BJ (cell line): ENCODE data around the gene NGEF. TPM values are rescaled to one million over a fixed set of nuclear protein-coding genes. Genes with fewer than 3 reads are reported as not detected.

Experiments used
- CTCF ChIA-PET: fragments of 350-600 bp; formaldehyde crosslinking; extraction: SDS; loops from one replicate; lab custom pipeline; 2021; ENCODE audit warnings: antibody characterized with exemption, inconsistent platforms; lab: Yijun Ruan, JAX
- POLR2A ChIA-PET: fragments of 300-600 bp; sonication (Branson Sonifier 250); formaldehyde crosslinking; extraction: SDS; loops from one replicate; lab custom pipeline; 2021; ENCODE audit warnings: antibody characterized with exemption; lab: Charles Lee
- DNase-seq: peaks from one replicate; pipeline ENCODE4 v3.0.0-alpha.2; 2011; ENCODE audit warnings: low read depth
- H3K27me3 ChIP-seq: 2 replicates; pipeline ENCODE4 v1.6.0; 2011; ENCODE audit warnings: low read length; ENCODE audit not compliant: control insufficient read depth, insufficient read depth
- H3K36me3 ChIP-seq: 2 replicates; pipeline ENCODE4 v1.5.1; 2011; ENCODE audit warnings: low read length; ENCODE audit not compliant: control insufficient read depth, insufficient read depth
- H3K4me3 ChIP-seq: 2 replicates; pipeline ENCODE4 v1.5.1; 2011; ENCODE audit warnings: low read depth, mild to moderate bottlenecking, control low read depth, low read length
- CTCF ChIP-seq: IDR thresholded peaks from 2 replicates; pipeline ENCODE4 v1.5.1; 2011; ENCODE audit warnings: low read depth, mild to moderate bottlenecking, control low read depth, inconsistent platforms, low read length, moderate library complexity; ENCODE audit not compliant: insufficient read depth
- polyA plus RNA-seq: library from polyadenylated mRNA; depleted of rRNA; stranded (reverse); fragments of >200 nt; gene quantifications from 2 replicates; pipeline ENCODE4 v1.2.3, GENCODE V29; 2011

NGEF gene
- polyA plus RNA-seq, 1 experiment = 0.23 TPM

- Histone ChIP-seq H3K36me3 (no peaks in the 10 kb centered on the region), H3K27me3 (no peaks in the 10 kb centered on the region; the same call in 1 of the 2 replicates), H3K4me3 (no peak overlapping the region)
- CTCF ChIA-PET = interaction anchor here (1.0 to 1.1 kb wide), 3 partner anchors 11 to 36 kb away, joined by 3 to 9 read pairs (median 4); no protein-coding TSS in a partner anchor
- POLR2A ChIA-PET = no interaction called here
- no peak for DNase-seq
- TF ChIP-seq CTCF = no peak
Measured at GRCh38 chr2:233017947-233018346, 4.9 kb upstream of the NGEF start.

GRCh38 chr2:233015019-233015645 lies 2.1 kb upstream of the NGEF start:
- Histone ChIP-seq H3K27me3 (no peaks in the 10 kb centered on the region; the same call in 1 of the 2 replicates), H3K36me3 (no peaks in the 10 kb centered on the region), H3K4me3 (no peak overlapping the region)
- TF ChIP-seq CTCF = no peak
- ChIA-PET CTCF (no interaction called here), POLR2A (no interaction called here)
- DNase-seq = no peak

GRCh38 chr2:233013650-233014049 lies 594 bp upstream of the NGEF start:
- Histone ChIP-seq H3K4me3 (no peak overlapping the region), H3K27me3 (no peaks in the 10 kb centered on the region; the same call in 1 of the 2 replicates), H3K36me3 (no peaks in the 10 kb centered on the region)
- ChIA-PET CTCF (no interaction called here), POLR2A (no interaction called here)
- TF ChIP-seq CTCF = no peak
- no peak for DNase-seq

- no peak for TF ChIP-seq CTCF
- POLR2A ChIA-PET = no interaction called here
- CTCF ChIA-PET = interaction anchor here (1.4 kb wide), 1 partner anchor 41 kb away, joined by 3 read pairs; no protein-coding TSS in a partner anchor
- Histone ChIP-seq H3K27me3 (no peaks in the 10 kb centered on the region), H3K36me3 (no peaks in the 10 kb centered on the region), H3K4me3 (no peak overlapping the region)
- no peak for DNase-seq
Measured at GRCh38 chr2:233012301-233012971, 620 bp downstream of the NGEF start.

- no peaks in the 10 kb centered on the region for H3K27me3 ChIP-seq
- TF ChIP-seq CTCF = no peak
- H3K36me3 ChIP-seq = no peaks in the 10 kb centered on the region
- H3K4me3 ChIP-seq = no peak overlapping the region
- CTCF ChIA-PET = interaction anchor here (1.4 kb wide), 1 partner anchor 41 kb away, joined by 3 read pairs; no protein-coding TSS in a partner anchor
- POLR2A ChIA-PET = no interaction called here
- no peak for DNase-seq
Measured at GRCh38 chr2:233011702-233012131, 1.3 kb downstream of the NGEF start.
